ENCODE data around the gene PRSS50.

Gene PRSS50

GRCh38 chr3:46716461-46717441, 918 bp downstream of the PRSS50 start:
- DNase-seq (ENCODE audit: low read depth) = no peak
- no peak for TF ChIP-seq CTCF (conservative IDR thresholded peaks at IDR 0.05; ENCODE audit: low read depth, low read length)
- H3K4me3 ChIP-seq (ENCODE audit: low read length) = no peak overlapping the region

GRCh38 chr3:46715507-46716175, 2.0 kb downstream of the PRSS50 start:
- no peak for TF ChIP-seq CTCF (conservative IDR thresholded peaks at IDR 0.05; ENCODE audit: low read depth, low read length)
- H3K4me3 ChIP-seq (ENCODE audit: low read length) = no peak overlapping the region
- no peak for DNase-seq (ENCODE audit: low read depth)

GRCh38 chr3:46714728-46715506, 2.8 kb downstream of the PRSS50 start:
- DNase-seq (ENCODE audit: low read depth) = no peak
- no peak for TF ChIP-seq CTCF (conservative IDR thresholded peaks at IDR 0.05; ENCODE audit: low read depth, low read length)
- H3K4me3 ChIP-seq (ENCODE audit: low read length) = no peak overlapping the region

- DNase-seq (ENCODE audit: low read depth) = no peak
- TF ChIP-seq CTCF (conservative IDR thresholded peaks at IDR 0.05; ENCODE audit: low read depth, low read length) = no peak
- no peak overlapping the region for H3K4me3 ChIP-seq (ENCODE audit: low read length)
Observed at GRCh38 chr3:46713898-46714552, 3.6 kb downstream of the PRSS50 start.

GRCh38 chr3:46713050-46713897, 4.4 kb downstream of the PRSS50 start:
- TF ChIP-seq CTCF (conservative IDR thresholded peaks at IDR 0.05; ENCODE audit: low read depth, low read length) = no peak

More at GRCh38 chr3:46713050-46713897, 4.4 kb downstream of the PRSS50 start:
- H3K4me3 ChIP-seq (ENCODE audit: low read length) = no peak overlapping the region
- DNase-seq (ENCODE audit: low read depth) = no peak

Data from retinal pigment epithelial cell (primary cell).